GM19452 (cell line): ENCODE data around the gene SEL1L2.

ENCODE experiments used
- ATAC-seq: cut with Tn5 transposase; IDR thresholded peaks from one replicate; pipeline ENCODE4 v1.9.1; 2021; ENCODE audit not compliant: unreplicated experiment

SEL1L2 gene

DNA sequence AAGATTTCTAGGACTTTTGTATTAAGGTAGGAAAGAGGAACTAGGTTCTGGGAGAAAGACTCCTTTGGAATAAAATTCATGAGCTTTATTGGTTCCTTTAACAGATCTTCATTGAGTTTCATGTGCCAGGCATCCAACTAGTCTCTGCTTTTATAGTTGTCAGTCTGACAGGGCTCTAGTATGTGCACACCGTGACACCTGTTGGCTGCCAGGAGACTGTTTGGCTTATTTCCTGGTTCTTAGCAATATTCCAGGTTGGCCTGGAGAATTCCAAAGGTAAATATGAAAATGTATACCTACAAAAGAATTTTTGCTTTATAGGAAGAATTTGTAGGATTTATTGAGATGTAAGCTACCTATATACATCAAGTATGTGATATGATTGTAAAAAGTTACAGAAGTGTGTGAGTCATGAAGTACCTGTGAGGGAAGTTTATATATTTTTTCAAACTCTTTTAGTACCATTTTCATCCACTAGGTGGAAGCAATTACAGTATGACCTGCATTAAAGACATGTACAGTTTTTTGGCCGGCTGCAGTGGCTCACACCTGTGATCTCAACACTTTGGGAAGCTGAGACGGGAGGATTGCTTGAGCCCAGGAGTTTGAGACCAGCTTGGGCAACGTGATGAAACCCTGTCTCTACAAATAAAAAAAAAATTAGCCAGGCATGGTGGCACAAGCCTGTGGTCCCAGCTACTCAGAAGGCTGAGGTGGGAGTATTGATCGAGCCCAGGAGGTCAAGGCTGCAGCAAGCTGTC, 170.3 kb downstream of the SEL1L2 start:
- peak; percentile 80 for ATAC-seq

DNA sequence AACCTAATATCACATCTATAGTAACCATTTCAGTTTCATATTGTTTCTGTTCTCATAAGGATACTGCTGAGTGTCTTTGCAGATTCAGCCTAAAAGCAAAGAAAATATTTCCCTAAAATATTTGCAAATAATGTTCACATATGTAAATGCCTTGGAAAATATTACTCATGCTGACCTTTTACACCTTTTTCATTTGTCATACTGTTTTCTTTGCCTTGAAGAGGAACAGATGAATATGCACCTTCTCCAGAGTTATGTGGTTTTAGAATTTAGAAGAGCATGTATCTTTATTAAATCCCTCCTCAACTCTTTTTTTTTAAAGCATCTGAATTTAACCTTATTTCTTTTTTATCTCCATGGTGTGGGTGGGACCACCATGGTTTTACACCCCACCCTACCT, 173.1 kb downstream of the SEL1L2 start:
- no peak for ATAC-seq

DNA sequence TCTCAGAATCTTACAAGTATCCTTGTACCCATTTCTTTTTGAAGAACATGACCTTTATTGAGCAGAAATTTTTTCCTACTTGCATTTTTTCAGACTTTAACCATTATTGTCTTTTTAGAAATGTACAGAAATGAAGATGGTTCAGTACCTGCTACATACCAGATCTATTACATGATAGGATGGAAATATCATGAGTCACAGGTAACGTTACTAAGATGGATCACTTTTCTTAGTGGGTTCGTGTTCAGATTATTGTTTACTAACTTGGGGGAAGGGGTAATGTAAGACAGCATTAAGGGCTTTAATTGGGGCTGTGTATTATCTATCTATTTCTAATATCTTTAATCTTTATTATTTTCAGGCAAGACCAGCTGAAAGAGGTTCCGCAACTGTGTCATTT, 173.7 kb downstream of the SEL1L2 start:
- ATAC-seq: no peak

DNA sequence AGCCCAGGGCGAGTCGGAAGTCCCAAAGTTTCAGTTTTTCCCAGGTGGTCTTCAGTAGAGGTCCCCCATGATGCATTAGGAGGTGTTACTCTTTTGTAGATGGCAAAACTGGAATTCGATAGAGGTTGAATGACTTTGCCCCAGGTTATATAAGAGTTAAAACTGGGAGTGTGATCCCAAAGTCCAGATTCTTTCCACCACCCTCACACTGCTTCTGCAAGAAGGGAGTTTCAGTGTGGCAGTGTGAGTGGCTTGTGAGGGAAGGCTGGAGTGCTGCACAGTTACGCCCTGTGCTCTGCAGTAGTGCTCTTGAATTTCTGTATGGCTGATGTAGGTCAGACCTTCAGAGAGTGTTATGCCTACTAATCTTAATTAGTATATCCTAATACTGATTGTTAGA, 175.7 kb downstream of the SEL1L2 start:
- no peak for ATAC-seq

DNA sequence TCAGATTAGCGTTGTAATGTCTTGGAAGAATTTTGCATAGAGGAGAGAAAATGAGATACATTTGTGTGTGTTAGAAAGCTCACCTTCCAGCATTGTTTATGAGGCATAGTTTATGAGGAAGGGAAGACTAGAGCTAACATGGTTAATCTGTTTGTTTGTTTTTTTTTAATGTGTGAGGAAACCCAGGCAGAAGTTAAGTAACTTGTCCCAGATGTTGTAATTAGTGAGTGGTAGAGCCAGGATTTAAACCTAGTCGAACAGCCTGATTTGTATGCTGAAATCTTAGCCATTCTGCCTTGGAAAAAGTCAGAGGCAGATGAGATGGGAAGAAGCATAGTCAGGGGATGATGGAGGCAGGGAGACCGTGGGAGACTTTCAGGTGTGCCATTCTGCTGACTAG, 176.5 kb downstream of the SEL1L2 start:
- no peak for ATAC-seq

DNA sequence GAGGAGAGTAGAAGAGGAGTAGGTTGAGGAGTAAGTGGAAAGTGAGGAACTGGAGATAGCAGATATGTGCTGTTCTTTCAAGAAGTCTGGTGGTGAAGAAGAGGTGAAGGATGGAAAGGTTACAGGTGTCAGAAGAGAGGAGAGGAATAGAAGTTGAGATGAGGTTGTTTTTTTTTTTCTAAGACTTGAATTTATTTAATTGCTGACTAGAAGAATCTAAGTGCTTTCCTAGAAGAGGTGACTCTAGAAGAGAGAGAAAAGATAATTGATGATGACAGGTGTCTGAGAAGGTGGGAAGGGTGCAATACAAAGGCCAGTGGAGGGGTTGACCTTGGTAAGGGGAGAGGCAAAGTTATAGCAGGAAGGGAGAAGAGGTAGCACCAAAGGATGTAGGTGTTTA, 180.0 kb downstream of the SEL1L2 start:
- ATAC-seq: no peak

DNA sequence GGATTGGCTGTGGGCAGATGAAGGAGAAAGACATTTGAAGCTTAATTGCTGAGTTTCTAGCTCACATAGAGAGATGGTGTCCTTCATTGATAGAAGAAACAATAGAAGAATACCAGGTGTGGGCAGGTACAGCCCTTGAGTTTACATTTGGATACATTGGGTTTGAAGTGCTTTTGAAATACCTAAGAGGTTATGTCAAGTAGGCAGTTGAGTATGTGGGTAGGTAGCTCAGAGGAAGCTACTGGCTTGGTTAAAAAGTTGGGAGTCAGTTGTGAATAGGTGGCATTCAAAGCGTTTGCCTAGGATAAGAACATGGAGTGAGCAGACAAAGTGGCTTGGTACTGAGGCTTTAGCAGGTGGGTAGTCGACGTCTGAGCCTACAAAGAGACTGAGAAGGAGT, 180.6 kb downstream of the SEL1L2 start:
- no peak for ATAC-seq

DNA sequence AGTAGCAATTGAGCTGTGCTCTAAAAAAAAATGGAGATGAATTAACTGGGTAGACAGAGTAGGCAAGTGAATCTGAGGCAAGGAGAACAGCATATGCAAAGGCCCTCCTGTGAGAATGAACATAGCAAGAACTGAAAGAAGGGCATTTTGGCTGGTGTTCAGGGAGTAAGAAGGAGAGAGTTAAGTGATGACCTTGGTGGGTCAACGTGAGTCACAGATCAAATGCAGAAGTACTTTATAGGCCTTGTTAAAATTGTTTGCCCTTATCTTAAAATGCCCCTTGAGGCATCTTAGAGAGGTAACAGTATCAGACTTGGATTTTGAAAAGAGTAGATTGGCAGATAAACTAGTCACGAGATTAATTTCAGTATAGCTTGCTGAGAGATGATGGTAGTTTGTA, 181.0 kb downstream of the SEL1L2 start:
- no peak for ATAC-seq

DNA sequence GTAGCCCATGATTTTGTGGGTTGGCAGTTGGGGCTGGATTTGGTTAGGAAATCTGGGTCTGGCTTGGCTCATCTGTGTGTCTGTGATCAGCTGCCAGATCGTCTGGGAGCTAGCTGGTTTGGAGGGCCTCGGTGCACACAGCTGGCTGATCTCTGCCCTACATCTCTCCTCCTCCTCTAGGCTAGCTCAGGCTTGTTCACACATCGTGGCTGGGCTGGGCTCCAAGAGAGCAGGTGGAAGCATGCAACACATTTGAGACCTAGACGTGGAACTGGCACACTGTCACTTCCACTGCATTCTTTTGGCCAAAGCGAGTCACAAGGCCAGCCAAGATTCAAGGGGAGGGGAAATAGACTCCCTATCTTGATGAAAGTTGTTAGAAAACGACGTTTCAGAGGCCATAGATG, 189.7 kb downstream of the SEL1L2 start:
- ATAC-seq: no peak

DNA sequence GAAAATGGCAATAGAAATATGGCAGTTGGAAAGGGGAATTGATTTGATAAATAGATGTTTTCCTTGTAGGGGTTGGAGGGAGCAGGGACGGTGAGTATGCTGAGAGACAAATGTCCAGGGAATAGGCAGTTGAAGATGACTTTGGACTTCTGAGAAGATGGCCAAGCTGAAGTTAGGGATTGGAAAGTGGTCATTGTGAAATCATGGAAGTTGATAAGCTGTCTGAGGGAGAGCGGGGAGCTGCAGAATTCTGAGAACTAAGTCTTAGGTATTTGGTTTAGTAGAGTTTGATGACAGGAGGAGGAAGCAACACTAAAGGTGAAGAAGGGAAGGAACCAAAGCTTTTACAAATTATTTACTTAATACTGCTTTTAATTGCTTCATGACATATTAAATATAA, 190.4 kb downstream of the SEL1L2 start:
- no peak for ATAC-seq
